Thymus (tissue), 11 donors: ENCODE results near the gene DNTT. TPM values are rescaled to one million over a fixed set of nuclear protein-coding genes. Genes with fewer than 3 reads are reported as not detected.

Experiments
- DNase-seq, 9 donors: peaks; one replicate each; pipeline ENCODE4 v3.0.0-alpha.2; 2013; ENCODE audit warnings: low spot score in 9 of 9, low read depth in 6 of 9, missing footprints in 1 of 9
- H3K27ac ChIP-seq, 2 donors: one replicate each; pipeline ENCODE4 v1.5.1; 2013; ENCODE audit warnings: control low read depth in 1 of 2, low read depth in 1 of 2, low read length in 1 of 2, mild to moderate bottlenecking in 1 of 2, moderate library complexity in 1 of 2
- H3K27me3 ChIP-seq, 2 donors: one replicate each; pipeline ENCODE4 v1.5.1; 2013; ENCODE audit warnings: low read length in 1 of 2; ENCODE audit not compliant: control insufficient read depth in 2 of 2, insufficient read depth in 1 of 2
- H3K36me3 ChIP-seq, 2 donors: one replicate each; pipeline ENCODE4 v1.5.1; 2013; ENCODE audit warnings: low read length in 1 of 2, mild to moderate bottlenecking in 1 of 2, moderate library complexity in 1 of 2; ENCODE audit not compliant: control insufficient read depth in 2 of 2, insufficient read depth in 2 of 2
- H3K4me1 ChIP-seq, 2 donors: one replicate each; pipeline ENCODE4 v1.5.1; 2013; ENCODE audit warnings: low read length in 2 of 2; ENCODE audit not compliant: control insufficient read depth in 2 of 2, insufficient read depth in 2 of 2
- H3K4me3 ChIP-seq, 2 donors: one replicate each; pipeline ENCODE4 v1.5.1; 2013; ENCODE audit warnings: low read length in 2 of 2, control low read depth in 1 of 2, mild to moderate bottlenecking in 1 of 2
- H3K9me3 ChIP-seq, 2 donors: one replicate each; pipeline ENCODE4 v1.5.1; 2013; ENCODE audit warnings: low read length in 1 of 2, mild to moderate bottlenecking in 1 of 2; ENCODE audit not compliant: control insufficient read depth in 2 of 2, insufficient read depth in 1 of 2
- WGBS: extraction: QIAGEN DNeasy Blood & Tissue Kit; methylation state at CpG from one replicate; pipeline ENCODE4 v1.1.7; 2013; 5-methylcytosine and 5-hydroxymethylcytosine counted together
- polyA plus RNA-seq: library from polyadenylated mRNA; stranded (reverse); fragments of 200-250 nt; gene quantifications from one replicate; pipeline ENCODE4 v1.2.3, GENCODE V29; 2013
- total RNA-seq: library from RNA; stranded (reverse); fragments of 120-200 nt; gene quantifications from one replicate; pipeline ENCODE4 v1.2.4, GENCODE V29; 2013
- donor health status: healthy.

The DNTT gene
- total and polyA plus RNA-seq, 2 donors = 38.4 to 38.7 TPM

- WGBS = 81% methylated on average over 25 of the region's 25 CpGs
These were observed 80.3 kb downstream of the DNTT start for GRCh38 chr10:96384506-96384905.

GRCh38 chr10:96387161-96387560, 82.9 kb downstream of the DNTT start:
- no peak overlapping the region for H3K27ac ChIP-seq
- peaks cover 0 to 3% of the 10 kb centered on the region in 2 donors for H3K9me3 ChIP-seq
- no peaks in the 10 kb centered on the region for H3K4me1 ChIP-seq
- 86% methylated on average over 2 of the region's 2 CpGs for WGBS
- no peak overlapping the region for H3K4me3 ChIP-seq
- peaks cover 0 to 27% of the 10 kb centered on the region in 2 donors for H3K27me3 ChIP-seq
- DNase-seq = no peak
- H3K36me3 ChIP-seq = no peaks in the 10 kb centered on the region

More at GRCh38 chr10:96384506-96384905, 80.3 kb downstream of the DNTT start:
- H3K4me1 ChIP-seq = no peaks in the 10 kb centered on the region
- H3K27ac ChIP-seq = no peak overlapping the region
- H3K27me3 ChIP-seq = peaks cover 0 to 11% of the 10 kb centered on the region in 2 donors
- DNase-seq = no peak
- H3K36me3 ChIP-seq = no peaks in the 10 kb centered on the region
- no peak overlapping the region for H3K4me3 ChIP-seq
- peaks cover 0 to 3% of the 10 kb centered on the region in 2 donors for H3K9me3 ChIP-seq

GRCh38 chr10:96387601-96388000, 83.4 kb downstream of the DNTT start:
- H3K27me3 ChIP-seq = peaks cover 0 to 27% of the 10 kb centered on the region in 2 donors
- 95% methylated on average over 7 of the region's 7 CpGs for WGBS
- no peak for DNase-seq
- no peak overlapping the region for H3K27ac ChIP-seq
- H3K4me1 ChIP-seq = no peaks in the 10 kb centered on the region
- H3K9me3 ChIP-seq = peaks cover 0 to 3% of the 10 kb centered on the region in 2 donors
- H3K4me3 ChIP-seq = no peak overlapping the region
- no peaks in the 10 kb centered on the region for H3K36me3 ChIP-seq

Other genes with a start within 250 kb of the DNTT start
- 19.4 TPM for gene ZNF518A, start 174.1 kb upstream of the DNTT start, total RNA-seq
- gene ZNF518A, start 174.1 kb upstream of the DNTT start, polyA plus RNA-seq = 15.8 TPM
- gene BLNK, start 32.9 kb upstream of the DNTT start, total RNA-seq = 7.2 TPM
- gene BLNK, start 32.9 kb upstream of the DNTT start, polyA plus RNA-seq = 11.2 TPM
- gene OPALIN, start 54.6 kb downstream of the DNTT start, total RNA-seq = under 0.01 TPM
- gene OPALIN, start 54.6 kb downstream of the DNTT start, polyA plus RNA-seq = 0.18 TPM
- gene TLL2, start 209.5 kb downstream of the DNTT start, total RNA-seq = 0.05 TPM
- 0.23 TPM for gene TLL2, start 209.5 kb downstream of the DNTT start, polyA plus RNA-seq